OCI-LY7 (cell line): ENCODE results near the gene CTNNBL1. TPM values are rescaled to one million over a fixed set of nuclear protein-coding genes. Genes with fewer than 3 reads are reported as not detected.

ENCODE experiments used
- BruUV-seq: library from RNA; stranded (reverse); fragments of 400-500 nt; replicated peaks from 2 replicates; lab custom pipeline; 2021; lab: Mats Ljungman, UMichigan
- CTCF ChIA-PET: fragments of 300-600 bp; sonication (Branson Sonifier 250); formaldehyde crosslinking; loops from one replicate; lab custom pipeline; 2022; ENCODE audit warnings: antibody characterized with exemption; ENCODE audit not compliant: unreplicated experiment; lab: Charles Lee
- POLR2A ChIA-PET: fragments of 300-600 bp; sonication (Branson Sonifier 250); formaldehyde crosslinking; loops from one replicate; lab custom pipeline; 2022; ENCODE audit warnings: antibody characterized with exemption; lab: Charles Lee
- DNase-seq: peaks from one replicate; pipeline ENCODE4 v3.0.0-alpha.2; 2015; ENCODE audit warnings: low spot score
- H2AFZ ChIP-seq: fragments of 200-600 bp; sonication (generic), shearing (Covaris generic); 2 replicates; pipeline ENCODE4 v1.6.1; 2014; ENCODE audit warnings: mild to moderate bottlenecking, antibody characterized with exemption, low read length, moderate library complexity
- H3K27ac ChIP-seq: fragments of 200-600 bp; sonication (generic); 2 replicates; pipeline ENCODE4 v1.5.1; 2014; ENCODE audit warnings: mixed run types, low read depth, mild to moderate bottlenecking, moderate library complexity, low read length, inconsistent platforms; ENCODE audit not compliant: poor library complexity, severe bottlenecking
- H3K36me3 ChIP-seq: fragments of 200-600 bp; sonication (generic); 2 replicates; pipeline ENCODE4 v1.6.1; 2014; ENCODE audit warnings: mild to moderate bottlenecking, antibody characterized with exemption, low read length, moderate library complexity, mixed read lengths; ENCODE audit not compliant: insufficient read depth
- H3K4me1 ChIP-seq: fragments of 200-600 bp; sonication (generic); 2 replicates; pipeline ENCODE4 v1.5.1; 2014; ENCODE audit warnings: mild to moderate bottlenecking, low read length; ENCODE audit not compliant: insufficient read depth, poor library complexity, severe bottlenecking
- H3K4me2 ChIP-seq: fragments of 200-600 bp; sonication (generic); 2 replicates; pipeline ENCODE4 v1.6.1; 2014; ENCODE audit warnings: mild to moderate bottlenecking, low read length
- H3K4me3 ChIP-seq: fragments of 200-600 bp; sonication (generic); 2 replicates; pipeline ENCODE4 v1.5.1; 2014; ENCODE audit warnings: mild to moderate bottlenecking, low read depth, low read length; ENCODE audit not compliant: poor library complexity, severe bottlenecking
- H3K79me2 ChIP-seq: fragments of 200-600 bp; sonication (generic); 2 replicates; pipeline ENCODE4 v1.6.1; 2016; ENCODE audit warnings: low read depth, mild to moderate bottlenecking, low read length, moderate library complexity, mixed read lengths; ENCODE audit not compliant: insufficient read depth
- H3K9me2 ChIP-seq: fragments of 200-600 bp; sonication (generic); 2 replicates; pipeline ENCODE4 v1.6.1; 2016; ENCODE audit warnings: mild to moderate bottlenecking, low read length, mixed read lengths; ENCODE audit not compliant: insufficient read depth
- H3K9me3 ChIP-seq: fragments of 200-600 bp; sonication (generic); 2 replicates; pipeline ENCODE4 v1.6.1; 2014; ENCODE audit warnings: mild to moderate bottlenecking, mixed run types, low read length, mixed read lengths
- H4K20me1 ChIP-seq: fragments of 200-600 bp; sonication (generic); 2 replicates; pipeline ENCODE4 v1.6.1; 2014; ENCODE audit warnings: mild to moderate bottlenecking, antibody characterized with exemption, low read length, moderate library complexity, mixed read lengths; ENCODE audit not compliant: insufficient read depth
- CTCF ChIP-seq: fragments of 200-600 bp; sonication (generic); conservative IDR thresholded peaks from 2 replicates; pipeline ENCODE4 v1.5.1; 2014; ENCODE audit warnings: mild to moderate bottlenecking, antibody characterized with exemption, low read length, moderate library complexity, mixed read lengths
- EZH2phosphoT487 ChIP-seq: fragments of 200-600 bp; sonication (generic); IDR thresholded peaks from 2 replicates; pipeline ENCODE4 v1.6.1; 2018; ENCODE audit warnings: low read depth, borderline replicate concordance, mild to moderate bottlenecking, mixed run types, antibody characterized with exemption, low read length, moderate library complexity, mixed read lengths
- intact Hi-C: fragments of 100-400 bp; cut with micrococcal nuclease; formaldehyde crosslinking; loops from one replicate; pipeline ENCODE4 v1.10.0; 2022; ENCODE audit not compliant: unreplicated experiment
- total RNA-seq, 2 experiments: library from RNA; depleted of rRNA in 1 of 2; stranded (reverse); fragments of >200 nt in 1 of 2; shearing (Covaris generic) in 1 of 2; gene quantifications; 2 replicates each; pipeline ENCODE4 v1.2.3, GENCODE V29; 2014 to 2022

The CTNNBL1 gene
- total RNA-seq, 2 experiments from 2014 or later = 38.0 to 90.0 TPM

- no peak overlapping the region for H3K4me2 ChIP-seq
- no TSS peak for BruUV-seq
- no peak for DNase-seq
- TF ChIP-seq EZH2phosphoT487 (no peak), CTCF (no peak)
- no peaks in the 10 kb centered on the region for H4K20me1 ChIP-seq
- no peaks in the 10 kb centered on the region for H3K79me2 ChIP-seq
- no peak overlapping the region for H3K27ac ChIP-seq
- H3K9me3 ChIP-seq = no peaks in the 10 kb centered on the region
- no peaks in the 10 kb centered on the region for H3K4me1 ChIP-seq
- intact Hi-C loops = no loop called here
- CTCF ChIA-PET = no interaction called here
- H3K4me3 ChIP-seq = no peak overlapping the region
- POLR2A ChIA-PET = no interaction called here
- H3K36me3 ChIP-seq = peaks cover 19% of the 10 kb centered on the region; the same call in 1 of the 2 replicates
- no peaks in the 10 kb centered on the region for H3K9me2 ChIP-seq
- H2AFZ ChIP-seq = no peak overlapping the region
These were observed 145.6 kb downstream of the CTNNBL1 start for GRCh38 chr20:37839432-37839827.

- H3K9me3 ChIP-seq = no peaks in the 10 kb centered on the region
- POLR2A ChIA-PET = no interaction called here
- no peaks in the 10 kb centered on the region for H4K20me1 ChIP-seq
- no peak overlapping the region for H3K27ac ChIP-seq
- no peak overlapping the region for H3K4me3 ChIP-seq
- CTCF ChIA-PET = interaction anchor here (0.5 kb wide), 1 partner anchor 12 kb away, joined by 3 read pairs; no protein-coding TSS in a partner anchor
- no peak for TF ChIP-seq CTCF
- no peak for TF ChIP-seq EZH2phosphoT487
- peaks cover 19% of the 10 kb centered on the region; the same call in 1 of the 2 replicates for H3K36me3 ChIP-seq
- no peak overlapping the region for H3K4me2 ChIP-seq
- H3K4me1 ChIP-seq = no peaks in the 10 kb centered on the region
- H3K79me2 ChIP-seq = no peaks in the 10 kb centered on the region
- H2AFZ ChIP-seq = no peak overlapping the region
- DNase-seq = no peak
- intact Hi-C loops = no loop called here
- no TSS peak for BruUV-seq
- H3K9me2 ChIP-seq = no peaks in the 10 kb centered on the region
These were observed 146.1 kb downstream of the CTNNBL1 start for GRCh38 chr20:37839955-37840354.

- ChIA-PET CTCF (no interaction called here), POLR2A (interaction anchor here (2.2 kb wide), 1 partner anchor 12 kb away, joined by 5 read pairs; no protein-coding TSS in a partner anchor)
- DNase-seq = no peak
- Histone ChIP-seq H3K4me2 (no peak overlapping the region), H3K9me3 (no peaks in the 10 kb centered on the region), H3K79me2 (no peaks in the 10 kb centered on the region), H3K4me3 (no peak overlapping the region), H3K9me2 (no peaks in the 10 kb centered on the region), H3K36me3 (peaks cover 19% of the 10 kb centered on the region; the same call in 1 of the 2 replicates), H3K4me1 (no peaks in the 10 kb centered on the region), H4K20me1 (no peaks in the 10 kb centered on the region), H3K27ac (no peak overlapping the region), H2AFZ (no peak overlapping the region)
- TF ChIP-seq CTCF (no peak), EZH2phosphoT487 (no peak)
- intact Hi-C loops = no loop called here
- no TSS peak for BruUV-seq
These were observed 147.6 kb downstream of the CTNNBL1 start for GRCh38 chr20:37841389-37841788.
